HEK293T (cell line): Measurements from ENCODE around the gene TMEM161B.
"Not testable (repeated sequence)": the region's sequence is repeated elsewhere in the genome, so short reads cannot be mapped to it uniquely, and the experiment has no call there.

Experiments used
- CTCF ChIA-PET: fragments of 350-600 bp; formaldehyde crosslinking; extraction: SDS; loops from one replicate; lab custom pipeline; 2021; ENCODE audit warnings: antibody characterized with exemption, inconsistent platforms; lab: Yijun Ruan, JAX
- POLR2A ChIA-PET: fragments of 350-600 bp; formaldehyde crosslinking; extraction: SDS; loops from one replicate; lab custom pipeline; 2020; ENCODE audit warnings: antibody characterized with exemption, inconsistent platforms; lab: Yijun Ruan, JAX
- DNase-seq: peaks from one replicate; pipeline ENCODE4 v3.0.0; 2012; ENCODE audit warnings: mixed read lengths; ENCODE audit errors: extremely low spot score
- ARNT ChIP-seq: fragments of 450-650 bp; IDR thresholded peaks from 2 replicates; pipeline ENCODE4 v1.6.1; 2017; ENCODE audit warnings: mild to moderate bottlenecking
- BHLHE40 ChIP-seq: fragments of 450-650 bp; IDR thresholded peaks from 2 replicates; pipeline ENCODE4 v1.6.1; 2016; ENCODE audit warnings: mild to moderate bottlenecking, moderate library complexity, borderline replicate concordance
- CTBP1 ChIP-seq: fragments of 450-650 bp; IDR thresholded peaks from 2 replicates; pipeline ENCODE4 v1.6.1; 2016; ENCODE audit warnings: borderline replicate concordance
- ELF4 ChIP-seq: fragments of 450-650 bp; IDR thresholded peaks from 2 replicates; pipeline ENCODE4 v1.6.1; 2017; ENCODE audit warnings: antibody characterized with exemption
- FOXA1 ChIP-seq: fragments of 450-650 bp; IDR thresholded peaks from 2 replicates; pipeline ENCODE4 v1.6.1; 2016; ENCODE audit warnings: mild to moderate bottlenecking
- FOXK2 ChIP-seq: fragments of 450-650 bp; IDR thresholded peaks from 2 replicates; pipeline ENCODE4 v1.6.1; 2016; ENCODE audit warnings: mild to moderate bottlenecking
- FOXM1 ChIP-seq: fragments of 450-650 bp; IDR thresholded peaks from 2 replicates; pipeline ENCODE4 v1.6.1; 2017; ENCODE audit warnings: mild to moderate bottlenecking, borderline replicate concordance
- HDGF ChIP-seq: fragments of 450-650 bp; IDR thresholded peaks from 2 replicates; pipeline ENCODE4 v1.6.1; 2017; ENCODE audit warnings: antibody characterized with exemption, borderline replicate concordance
- L3MBTL2 ChIP-seq: fragments of 450-650 bp; conservative IDR thresholded peaks from 2 replicates; pipeline ENCODE4 v1.6.1; 2016; ENCODE audit warnings: mild to moderate bottlenecking
- LEF1 ChIP-seq: fragments of 450-650 bp; IDR thresholded peaks from 2 replicates; pipeline ENCODE4 v1.6.1; 2017; ENCODE audit warnings: mild to moderate bottlenecking, borderline replicate concordance
- NFRKB ChIP-seq: fragments of 450-650 bp; IDR thresholded peaks from 2 replicates; pipeline ENCODE4 v1.6.1; 2016; ENCODE audit warnings: mild to moderate bottlenecking, moderate library complexity
- SP1 ChIP-seq: fragments of 450-650 bp; IDR thresholded peaks from 2 replicates; pipeline ENCODE4 v1.6.1; 2017
- SUZ12 ChIP-seq: fragments of 450-650 bp; IDR thresholded peaks from 2 replicates; pipeline ENCODE4 v1.6.1; 2016; ENCODE audit warnings: mild to moderate bottlenecking
- TARDBP ChIP-seq: fragments of 450-650 bp; IDR thresholded peaks from 2 replicates; pipeline ENCODE4 v1.6.1; 2016
- ZNF384 ChIP-seq: fragments of 450-650 bp; IDR thresholded peaks from 2 replicates; pipeline ENCODE4 v1.6.1; 2016
- TF ChIP-seq, protein P1 (sequence below): fragments of 450-650 bp; IDR thresholded peaks from 2 replicates; pipeline ENCODE4 v1.6.1; 2016

The TMEM161B gene

DNA sequence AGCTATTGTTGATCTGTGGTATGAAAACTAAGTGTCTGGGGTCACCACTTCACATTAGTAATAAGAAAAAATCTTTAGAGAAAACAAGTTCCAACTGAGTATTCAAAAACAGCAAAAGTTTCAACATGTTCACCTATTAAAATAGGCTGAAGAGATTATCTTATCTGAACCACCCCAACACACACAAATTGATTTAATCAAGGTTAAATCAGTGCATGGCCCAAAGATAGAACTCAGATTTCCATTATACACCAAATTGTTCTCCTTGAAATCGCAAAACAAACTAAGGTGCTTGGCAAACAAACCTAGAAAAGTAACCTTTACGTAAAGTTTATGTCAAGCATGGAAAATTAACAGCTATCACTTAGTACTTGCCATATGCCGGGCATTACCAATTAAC lies 61.1 kb downstream of the TMEM161B start:
- POLR2A ChIA-PET = no interaction called here
- TF ChIP-seq HDGF (no peak), LEF1 (no peak), NFRKB (no peak), L3MBTL2 (no peak), FOXK2 (no peak), ELF4 (no peak), SP1 (no peak), FOXA1 (no peak), ARNT (no peak), BHLHE40 (no peak), ZNF384 (no peak), SUZ12 (no peak), FOXM1 (no peak)
- TF ChIP-seq, protein P1, sequence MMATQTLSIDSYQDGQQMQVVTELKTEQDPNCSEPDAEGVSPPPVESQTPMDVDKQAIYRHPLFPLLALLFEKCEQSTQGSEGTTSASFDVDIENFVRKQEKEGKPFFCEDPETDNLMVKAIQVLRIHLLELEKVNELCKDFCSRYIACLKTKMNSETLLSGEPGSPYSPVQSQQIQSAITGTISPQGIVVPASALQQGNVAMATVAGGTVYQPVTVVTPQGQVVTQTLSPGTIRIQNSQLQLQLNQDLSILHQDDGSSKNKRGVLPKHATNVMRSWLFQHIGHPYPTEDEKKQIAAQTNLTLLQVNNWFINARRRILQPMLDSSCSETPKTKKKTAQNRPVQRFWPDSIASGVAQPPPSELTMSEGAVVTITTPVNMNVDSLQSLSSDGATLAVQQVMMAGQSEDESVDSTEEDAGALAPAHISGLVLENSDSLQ = no peak
- CTCF ChIA-PET = no interaction called here
- no peak for DNase-seq

DNA sequence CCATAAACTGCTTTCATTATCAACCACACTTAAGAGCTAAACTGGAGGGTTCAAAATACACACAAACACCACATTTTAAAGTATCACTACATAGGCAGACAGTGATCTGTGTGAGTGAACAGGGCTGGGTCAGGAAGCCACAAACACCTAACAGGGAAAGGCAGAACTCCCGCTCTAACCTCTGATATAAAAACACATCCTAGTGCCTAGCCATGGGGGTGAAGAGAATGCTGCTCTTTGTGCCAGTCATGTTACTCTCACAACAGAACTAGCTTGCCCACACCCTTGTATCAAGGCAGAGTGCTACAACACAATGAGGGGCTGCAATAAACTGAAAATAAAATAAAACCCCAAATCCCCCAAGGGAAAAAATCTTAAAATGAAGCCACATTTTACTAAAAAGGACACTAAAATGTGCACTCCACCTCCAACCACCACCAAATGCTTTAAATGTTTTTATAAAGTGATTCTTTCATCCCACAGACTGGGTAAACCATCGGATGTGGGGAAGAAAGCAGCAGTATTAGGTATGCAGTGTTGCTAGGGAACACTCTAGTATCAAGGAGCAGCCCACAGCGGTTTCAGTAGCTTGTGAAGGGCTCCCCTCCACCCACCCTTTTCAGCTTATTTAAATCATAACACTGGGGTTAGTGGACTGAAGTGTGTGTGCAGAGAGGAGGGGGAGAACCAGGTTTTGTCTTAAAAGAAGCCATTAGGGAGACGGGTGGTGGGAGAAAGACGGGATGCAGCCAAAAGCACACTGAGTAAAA lies 64.5 kb downstream of the TMEM161B start:
- TF ChIP-seq TARDBP = no peak
- no peak for TF ChIP-seq SUZ12
- TF ChIP-seq SP1 = no peak
- no peak for TF ChIP-seq FOXA1
- TF ChIP-seq HDGF = no peak
- TF ChIP-seq NFRKB = no peak
- no peak for TF ChIP-seq ARNT
- TF ChIP-seq L3MBTL2 = no peak
- no peak for TF ChIP-seq FOXK2
- no peak for TF ChIP-seq CTBP1
- no peak for TF ChIP-seq ELF4
- TF ChIP-seq LEF1 = no peak
- TF ChIP-seq FOXM1 = no peak
- DNase-seq = no peak
- CTCF ChIA-PET = interaction anchor here (0.7 kb wide), 1 partner anchor 112 kb away, joined by 3 read pairs; no protein-coding TSS in a partner anchor
- POLR2A ChIA-PET = no interaction called here

DNA sequence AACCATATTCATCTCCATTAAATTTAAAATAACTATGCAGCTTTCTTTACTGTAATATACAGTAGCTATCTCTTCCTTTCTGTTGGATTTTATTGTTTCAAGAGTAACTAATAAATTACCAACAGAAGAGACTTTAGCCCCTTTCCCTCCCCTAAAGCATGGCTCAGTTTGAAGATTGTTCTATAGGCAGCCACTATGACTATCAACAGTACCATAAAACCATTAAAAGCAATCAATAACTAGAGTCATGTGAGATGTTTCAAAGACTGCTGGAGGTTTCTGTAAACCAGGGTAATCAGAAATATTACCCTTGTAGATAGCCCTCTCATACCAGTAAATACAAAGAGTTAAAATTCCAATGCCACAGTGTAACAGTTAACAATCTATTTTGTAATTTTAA lies 73.0 kb downstream of the TMEM161B start:
- ChIA-PET CTCF (no interaction called here), POLR2A (no interaction called here)
- TF ChIP-seq LEF1 = no peak
- TF ChIP-seq ARNT = no peak
- no peak for TF ChIP-seq FOXA1
- TF ChIP-seq FOXK2 = no peak
- no peak for TF ChIP-seq SUZ12
- TF ChIP-seq, protein P1 = no peak
- TF ChIP-seq CTBP1 = no peak
- TF ChIP-seq L3MBTL2 = no peak
- TF ChIP-seq FOXM1 = no peak
- TF ChIP-seq TARDBP = no peak
- TF ChIP-seq ELF4 = no peak
- no peak for TF ChIP-seq NFRKB
- no peak for DNase-seq

DNA sequence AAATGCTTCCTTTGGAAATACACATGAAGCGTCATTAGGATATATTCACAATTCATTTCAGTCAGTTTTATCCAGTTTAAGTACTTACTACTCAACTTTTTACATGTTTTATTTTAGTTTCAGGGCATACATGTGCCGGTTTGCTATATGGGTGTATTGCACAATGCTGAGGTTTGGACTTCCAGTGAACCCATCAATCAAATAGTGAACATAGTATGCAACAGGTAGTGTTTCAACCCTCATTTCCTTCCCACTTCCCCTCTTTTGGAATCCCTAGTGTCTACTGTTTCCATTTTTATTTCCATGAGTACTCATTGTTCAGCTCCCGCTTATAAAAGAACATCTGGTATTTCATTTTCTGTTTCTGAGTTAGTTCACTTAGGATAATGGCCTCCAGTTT lies 74.7 kb downstream of the TMEM161B start:
- CTCF ChIA-PET = no interaction called here
- no peak for DNase-seq
- no peak for TF ChIP-seq FOXM1
- no peak for TF ChIP-seq L3MBTL2
- TF ChIP-seq SP1 = no peak
- no peak for TF ChIP-seq HDGF
- no peak for TF ChIP-seq TARDBP
- TF ChIP-seq NFRKB = no peak
- TF ChIP-seq ARNT = no peak
- no peak for TF ChIP-seq CTBP1
- TF ChIP-seq, protein P1 = no peak
- no peak for TF ChIP-seq LEF1
- no peak for TF ChIP-seq ZNF384
- no peak for TF ChIP-seq FOXA1
- no peak for TF ChIP-seq BHLHE40
- no peak for TF ChIP-seq SUZ12
- TF ChIP-seq ELF4 = no peak
- POLR2A ChIA-PET = no interaction called here

DNA sequence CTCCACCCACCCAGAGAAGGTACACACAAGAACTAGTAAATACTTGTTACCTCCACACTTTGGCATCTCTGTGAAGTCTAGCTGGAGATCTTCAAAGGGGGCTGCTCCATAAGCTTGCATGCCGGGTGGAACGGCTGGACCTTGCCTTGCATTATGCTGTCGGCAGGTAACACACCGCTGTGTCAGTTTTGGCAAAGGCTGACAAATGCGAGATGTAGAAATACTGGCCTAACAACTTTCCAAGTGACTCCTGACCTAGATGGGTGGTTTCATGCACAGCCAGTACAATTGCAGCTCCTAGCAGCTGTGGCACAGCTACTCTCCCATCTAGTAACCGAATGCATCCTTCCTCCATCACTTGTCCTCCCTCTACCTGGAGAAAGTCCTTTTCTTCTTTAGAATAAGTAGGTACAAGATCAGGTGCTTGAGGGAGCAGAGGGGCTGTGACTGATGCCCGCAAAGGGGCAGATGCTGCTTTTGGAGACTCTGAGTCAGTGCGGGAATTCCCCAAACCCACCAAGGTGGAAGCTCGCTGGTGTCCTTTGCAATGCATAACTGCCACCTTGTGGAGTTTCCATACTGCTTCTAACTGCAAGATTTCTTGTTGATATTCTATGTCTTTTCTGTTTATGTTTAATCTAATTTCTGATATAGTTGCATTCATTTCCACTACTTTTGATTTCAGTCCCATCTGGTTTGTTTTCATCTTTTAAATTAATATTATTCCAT lies 78.4 kb downstream of the TMEM161B start:
- ChIA-PET POLR2A (no interaction called here), CTCF (interaction anchor here (0.8 kb wide), 1 partner anchor 409 kb away, joined by 3 read pairs; no protein-coding TSS in a partner anchor)
- no peak for DNase-seq
- no peak for TF ChIP-seq FOXM1

DNA sequence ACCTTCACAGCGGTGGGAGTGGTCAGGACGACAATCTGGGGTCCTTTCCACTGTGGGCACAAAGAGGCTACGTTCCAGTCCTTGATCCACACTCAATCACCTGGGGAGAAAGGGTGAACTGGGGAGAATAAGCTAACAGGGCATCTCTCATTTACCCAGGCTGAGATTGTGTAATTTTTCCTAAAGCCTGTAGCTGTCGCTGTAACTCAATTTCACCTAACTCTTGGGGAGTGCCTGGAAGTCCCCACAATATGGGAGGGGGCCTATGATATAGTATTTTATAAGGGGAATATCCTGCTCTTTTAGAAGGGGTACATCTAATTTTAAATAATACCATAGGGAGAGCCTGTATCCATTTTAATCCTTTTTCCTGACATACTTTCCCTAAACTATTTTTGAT lies 79.2 kb downstream of the TMEM161B start:
- CTCF ChIA-PET, DNase-seq, POLR2A ChIA-PET: not testable (repeated sequence)
